ENCODE data around the gene CXCL13. TPM values are rescaled to one million over a fixed set of nuclear protein-coding genes. Genes with fewer than 3 reads are reported as not detected.
"Not testable (repeated sequence)": the region's sequence is repeated elsewhere in the genome, so short reads cannot be mapped to it uniquely, and the experiment has no call there.

Gene CXCL13
- total RNA-seq, 2 donors from 2014 or later = not detected

GRCh38 chr4:77564231-77564630 lies 41.4 kb upstream of the CXCL13 start:
- 74 to 86% methylated on average over 2 of the region's 2 CpGs for WGBS, 2 experiments (ENCODE audit: insufficient coverage in 1 of 2, insufficient read length in 1 of 2)
- Mint-ChIP-seq H3K36me3 (ENCODE audit: low read depth) (no peaks in the 10 kb centered on the region), H3K27ac (no peak overlapping the region), H3K9me3 (peaks cover 39% of the 10 kb centered on the region), H3K4me3 (no peak overlapping the region), H3K27me3 (ENCODE audit: insufficient read depth) (no peaks in the 10 kb centered on the region), H3K4me1 (no peaks in the 10 kb centered on the region)
- H3K27me3 ChIP-seq (ENCODE audit: control insufficient read depth, insufficient read depth, low read length, poor library complexity, severe bottlenecking) = no peaks in the 10 kb centered on the region
- H3K27ac ChIP-seq (ENCODE audit: low read depth, low read length) = no peak overlapping the region
- DNase-seq = no peak
- H3K36me3 ChIP-seq (ENCODE audit: control insufficient read depth, insufficient read depth, low read length) = no peaks in the 10 kb centered on the region
- H3K9ac ChIP-seq (ENCODE audit: extremely low read depth, low read length, poor library complexity, severe bottlenecking) = no peak overlapping the region
- no peak for TF ChIP-seq CTCF (conservative IDR thresholded peaks at IDR 0.05)
- H3K4me1 ChIP-seq (ENCODE audit: control insufficient read depth, insufficient read depth, low read length) = no peaks in the 10 kb centered on the region
- peaks cover 17% of the 10 kb centered on the region for H3K9me3 ChIP-seq (ENCODE audit: control insufficient read depth, low read length)
- no peak overlapping the region for H3K4me3 ChIP-seq (ENCODE audit: low read length)

GRCh38 chr4:77566148-77566547 lies 39.5 kb upstream of the CXCL13 start:
- Mint-ChIP-seq H3K27me3 (ENCODE audit: insufficient read depth) (peaks cover 6% of the 10 kb centered on the region), H3K27ac (no peak overlapping the region), H3K4me3 (no peak overlapping the region), H3K4me1 (no peaks in the 10 kb centered on the region), H3K36me3 (ENCODE audit: low read depth) (peaks cover 3% of the 10 kb centered on the region), H3K9me3 (peaks cover 37% of the 10 kb centered on the region)
- Histone ChIP-seq H3K27me3 (ENCODE audit: control insufficient read depth, insufficient read depth, low read length, poor library complexity, severe bottlenecking) (no peaks in the 10 kb centered on the region), H3K27ac (ENCODE audit: low read depth, low read length) (no peak overlapping the region), H3K9me3 (ENCODE audit: control insufficient read depth, low read length) (peaks cover 12% of the 10 kb centered on the region), H3K4me3 (ENCODE audit: low read length) (no peak overlapping the region), H3K36me3 (ENCODE audit: control insufficient read depth, insufficient read depth, low read length) (no peaks in the 10 kb centered on the region), H3K4me1 (ENCODE audit: control insufficient read depth, insufficient read depth, low read length) (no peaks in the 10 kb centered on the region), H3K9ac (ENCODE audit: extremely low read depth, low read length, poor library complexity, severe bottlenecking) (no peak overlapping the region)
- TF ChIP-seq CTCF (conservative IDR thresholded peaks at IDR 0.05) = no peak
- DNase-seq = no peak
- WGBS, 2 experiments (ENCODE audit: insufficient coverage in 1 of 2, insufficient read length in 1 of 2) = 81 to 90% methylated on average over 3 of the region's 3 CpGs

GRCh38 chr4:77567549-77567948 lies 38.1 kb upstream of the CXCL13 start:
- H3K36me3 Mint-ChIP-seq (ENCODE audit: low read depth) = peaks cover 3% of the 10 kb centered on the region
- Histone ChIP-seq H3K9me3 (ENCODE audit: control insufficient read depth, low read length) (peaks cover 7% of the 10 kb centered on the region), H3K36me3 (ENCODE audit: control insufficient read depth, insufficient read depth, low read length) (no peaks in the 10 kb centered on the region), H3K9ac (ENCODE audit: extremely low read depth, low read length, poor library complexity, severe bottlenecking) (no peak overlapping the region), H3K4me3 (ENCODE audit: low read length) (no peak overlapping the region), H3K4me1 (ENCODE audit: control insufficient read depth, insufficient read depth, low read length) (no peaks in the 10 kb centered on the region), H3K27me3 (ENCODE audit: control insufficient read depth, insufficient read depth, low read length, poor library complexity, severe bottlenecking) (no peaks in the 10 kb centered on the region), H3K27ac (ENCODE audit: low read depth, low read length) (no peak overlapping the region)
- no peaks in the 10 kb centered on the region for H3K4me1 Mint-ChIP-seq
- peaks cover 37% of the 10 kb centered on the region for H3K9me3 Mint-ChIP-seq
- peaks cover 6% of the 10 kb centered on the region for H3K27me3 Mint-ChIP-seq (ENCODE audit: insufficient read depth)
- DNase-seq = no peak
- H3K4me3 Mint-ChIP-seq = no peak overlapping the region
- H3K27ac Mint-ChIP-seq = no peak overlapping the region
- TF ChIP-seq CTCF (conservative IDR thresholded peaks at IDR 0.05) = no peak

GRCh38 chr4:77570508-77571214 lies 35.0 kb upstream of the CXCL13 start:
- H3K4me1 Mint-ChIP-seq = not testable (repeated sequence)

More at GRCh38 chr4:77570508-77571214, 35.0 kb upstream of the CXCL13 start:
- not testable (repeated sequence) for H3K9me3 ChIP-seq (ENCODE audit: control insufficient read depth, low read length); H3K4me3 ChIP-seq (ENCODE audit: low read length); H3K36me3 ChIP-seq (ENCODE audit: control insufficient read depth, insufficient read depth, low read length); H3K4me3 Mint-ChIP-seq; H3K27ac Mint-ChIP-seq; H3K4me1 ChIP-seq (ENCODE audit: control insufficient read depth, insufficient read depth, low read length); H3K27me3 Mint-ChIP-seq (ENCODE audit: insufficient read depth); H3K27ac ChIP-seq (ENCODE audit: low read depth, low read length); H3K27me3 ChIP-seq (ENCODE audit: control insufficient read depth, insufficient read depth, low read length, poor library complexity, severe bottlenecking); H3K36me3 Mint-ChIP-seq (ENCODE audit: low read depth); H3K9ac ChIP-seq (ENCODE audit: extremely low read depth, low read length, poor library complexity, severe bottlenecking); DNase-seq
- 94 to 100% methylated on average over 3 to 31 of the region's 32 CpGs for WGBS, 2 experiments (ENCODE audit: insufficient coverage in 1 of 2, insufficient read length in 1 of 2)
- H3K9me3 Mint-ChIP-seq = peaks cover 31% of the 10 kb centered on the region

Measured in endodermal cell (in vitro differentiated cells).